Renal cortex interstitium (tissue), 15 donors: ENCODE data around the gene TCP11. TPM values are rescaled to one million over a fixed set of nuclear protein-coding genes. Genes with fewer than 3 reads are reported as not detected.

Experiments used
- DNase-seq, 11 donors: peaks; one replicate each; pipeline ENCODE4 v3.0.0-alpha.2; 2013; ENCODE audit warnings: low read depth in 9 of 11, low spot score in 4 of 11; ENCODE audit errors: extremely low read depth in 1 of 11
- long read RNA-seq, 16 experiments: transcript quantifications; one replicate each; lab custom pipeline, GENCODE V29; 2026
- polyA plus RNA-seq, 3 donors: library from polyadenylated mRNA; unstranded; fragments of 120-200 nt; gene quantifications; one replicate each; pipeline ENCODE4 v1.2.1, GENCODE V29; 2013; ENCODE audit not compliant: insufficient read length in 3 of 3

Gene TCP11
- polyA plus RNA-seq: 1 to 10 TPM; 1.8 to 3.2 (median 2.8) TPM
- long read RNA-seq, donor 1: 0 reads
- long read RNA-seq, donor 2: 0 reads
- long read RNA-seq, donor 3: 0 reads
- long read RNA-seq, donor 4: 0 reads
- long read RNA-seq, donor 5: 0 reads
- long read RNA-seq, donor 6: 0 reads
- long read RNA-seq, donor 7: 0 reads
- long read RNA-seq, donor 8: 0 reads
- long read RNA-seq, donor 9, partial matches to known transcripts: 0 of 1 reads
- long read RNA-seq, donor 9, other reads (novel, unspliced or antisense): 0 of 1 reads
- long read RNA-seq, donor 10: 0 reads
- long read RNA-seq, donor 11: 0 reads
- long read RNA-seq, donor 12: 0 reads
- long read RNA-seq, donor 13: 0 reads
- long read RNA-seq, donor 14: 0 reads
- long read RNA-seq, donor 15, partial matches to known transcripts: 0 of 1 reads
- long read RNA-seq, donor 15, other reads (novel, unspliced or antisense): 0 of 1 reads
- long read RNA-seq, donor 16: 0 reads

DNA sequence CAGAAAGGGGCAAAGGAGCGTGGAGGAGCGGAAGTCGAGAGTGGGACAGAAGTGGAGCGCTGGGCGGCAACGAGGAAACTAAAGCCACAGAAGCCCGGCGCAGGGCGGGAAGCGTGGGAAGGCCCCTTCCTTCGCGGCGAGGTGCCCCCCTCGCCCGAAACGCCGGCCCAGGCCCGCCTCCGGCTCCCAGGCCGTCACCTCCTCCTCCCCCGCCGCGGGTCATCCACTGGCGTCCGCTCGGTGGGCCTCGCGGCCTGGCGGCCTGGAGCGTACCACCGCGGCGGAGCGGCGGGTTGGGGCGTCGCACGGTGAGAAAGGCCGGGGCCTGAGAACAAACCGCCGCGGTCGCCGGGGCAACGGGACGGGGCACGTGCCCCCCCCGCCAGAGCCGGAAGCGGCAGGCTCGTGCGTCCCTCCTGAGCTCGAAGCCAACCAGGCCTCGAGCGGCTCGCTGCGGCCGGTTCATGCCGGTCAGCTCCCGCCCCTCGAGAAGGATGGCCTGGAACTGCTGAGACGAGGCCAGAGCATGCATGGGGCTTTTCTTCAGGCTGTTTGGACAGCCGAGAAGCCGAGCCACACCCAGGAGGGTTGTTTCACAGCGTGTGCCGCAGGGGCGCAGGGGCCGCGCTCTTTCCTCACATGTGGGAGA is at the start of gene TCP11:
TSS of gene TCP11 (minus strand) at position 333 of the 649 bp plus-strand sequence. CDS start 469 bp downstream, outside the sequence.
- peak in 2 of 11 donors; percentile 60 to 62 for DNase-seq

DNA sequence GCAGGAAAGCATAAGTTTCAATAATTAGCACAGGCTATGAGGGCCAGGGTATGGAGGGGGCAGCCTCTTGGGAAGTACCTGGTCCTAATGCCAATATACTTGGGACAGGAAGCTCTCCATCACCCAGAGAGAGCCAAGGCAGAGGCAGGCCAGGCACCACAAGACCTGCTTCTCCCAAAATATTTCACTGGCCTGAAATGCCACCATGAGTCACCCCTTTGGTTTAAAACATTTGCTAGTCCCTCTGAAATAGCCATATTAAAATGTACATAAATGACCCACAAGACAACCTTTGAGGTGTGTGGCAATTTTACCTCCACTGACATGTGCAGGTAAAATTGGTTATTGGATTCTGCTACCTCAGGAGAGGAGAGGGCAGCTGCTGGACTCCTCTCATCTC is 49.2 kb upstream of the TCP11 start:
- DNase-seq: no peak

DNA sequence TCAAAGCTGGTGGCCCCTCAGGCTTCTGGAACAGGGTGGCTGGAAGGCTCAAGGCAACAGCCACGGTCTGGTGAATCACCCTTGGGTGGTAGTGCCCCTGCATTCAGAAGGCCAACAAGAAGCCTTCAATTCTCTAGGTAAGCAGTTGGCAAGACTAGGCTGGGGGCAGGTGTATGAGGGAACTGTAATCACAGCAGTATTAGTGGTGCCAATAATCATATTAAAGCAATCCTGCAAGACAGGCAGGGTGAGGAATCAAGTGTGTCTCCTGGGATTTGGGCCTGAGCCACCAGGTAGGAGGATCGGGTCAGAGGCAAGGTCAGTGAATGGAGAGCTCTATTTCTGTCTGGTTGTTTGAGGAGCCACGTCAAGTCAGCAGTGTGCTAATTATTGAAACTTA is 47.7 kb upstream of the TCP11 start:
- no peak for DNase-seq

DNA sequence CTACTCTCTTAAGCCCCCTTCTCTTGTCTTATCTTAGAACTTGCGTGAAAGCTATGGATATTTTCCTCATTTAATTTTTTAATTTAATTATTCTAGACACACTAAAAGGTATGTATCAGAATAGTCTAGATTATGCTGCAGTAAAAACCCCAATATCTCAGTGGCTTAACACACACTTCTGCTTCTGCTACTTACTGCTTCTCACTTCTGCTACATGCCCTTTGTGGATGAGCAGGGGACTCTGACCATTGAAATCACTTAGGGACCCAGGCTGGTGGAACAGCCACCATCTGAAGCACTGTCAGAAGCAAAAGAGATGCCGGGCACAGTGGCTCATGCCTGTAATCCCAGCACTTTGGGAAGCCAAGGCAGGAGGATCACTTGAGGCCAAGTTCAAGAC is 45.4 kb upstream of the TCP11 start:
- no peak for DNase-seq

DNA sequence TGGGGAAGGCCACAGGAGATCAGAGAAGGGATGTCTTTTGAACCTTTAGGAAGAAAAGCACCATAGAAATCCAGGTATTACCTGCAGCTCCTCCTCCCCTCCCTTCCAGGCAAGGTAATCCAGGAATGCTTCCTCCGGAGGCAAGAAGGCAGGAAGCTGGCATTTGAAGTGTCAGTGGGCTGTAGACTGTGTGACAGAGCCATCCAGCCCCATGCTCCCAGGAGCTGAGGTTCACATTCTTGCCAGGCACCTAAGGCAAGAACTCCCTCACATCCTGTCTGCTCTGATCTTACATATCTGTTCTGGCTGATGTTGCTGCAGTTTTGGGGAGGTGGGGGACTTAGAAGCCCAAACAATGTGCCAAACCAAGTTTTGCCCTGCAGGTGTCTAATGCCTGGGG is 44.8 kb upstream of the TCP11 start:
- no peak for DNase-seq

DNA sequence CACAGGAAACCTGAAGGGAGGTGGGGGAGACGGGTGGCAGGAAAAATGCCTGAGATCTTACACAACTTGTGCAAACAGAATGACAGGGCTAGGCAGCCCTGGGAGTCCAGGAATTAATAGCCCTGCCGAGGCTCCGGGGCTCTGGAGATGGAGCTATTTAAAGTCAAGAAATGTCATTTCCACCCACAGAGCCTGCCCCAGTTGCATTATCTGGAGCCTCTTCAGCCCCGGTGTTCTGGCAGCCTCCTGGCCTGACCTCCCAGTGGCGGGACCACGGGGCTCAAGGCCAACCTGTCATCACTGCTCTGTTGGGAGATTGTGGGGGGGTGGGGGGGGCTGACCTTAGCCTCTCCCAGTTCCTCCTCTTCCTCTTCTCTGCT is 44.2 kb upstream of the TCP11 start:
- DNase-seq: no peak

DNA sequence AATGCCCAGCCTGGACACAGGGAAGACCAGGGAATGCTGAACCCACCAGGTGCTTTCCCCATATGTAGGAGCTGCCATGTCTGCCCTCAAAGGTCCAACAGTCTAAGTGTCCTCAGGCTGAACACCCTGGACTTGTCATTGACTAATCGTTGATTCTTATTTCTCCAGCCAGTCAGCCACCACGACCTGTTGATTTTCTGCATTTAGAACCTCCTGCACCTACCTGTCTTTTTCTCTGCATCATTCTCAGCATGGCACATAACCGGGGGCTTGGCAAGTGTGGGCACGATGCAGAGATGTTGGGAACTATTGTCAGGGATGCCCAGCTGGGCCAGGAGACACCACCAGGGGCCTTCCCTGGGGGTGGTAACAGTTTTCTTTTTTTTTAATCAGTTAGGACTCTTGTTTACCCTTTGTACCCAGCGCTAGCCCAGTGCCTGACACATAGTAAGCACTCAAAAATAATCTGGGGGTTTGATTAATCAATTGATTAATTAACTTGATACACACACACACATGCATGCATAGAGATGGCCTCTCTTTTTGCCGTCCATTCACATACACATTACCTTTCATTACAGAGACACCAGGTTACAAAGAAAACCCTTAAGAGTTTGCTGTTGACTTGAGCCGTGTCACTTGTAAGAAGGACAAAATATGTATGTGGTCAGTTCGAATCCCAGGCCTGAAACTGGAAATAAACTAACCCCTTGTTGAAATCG is 43.6 kb upstream of the TCP11 start:
- no peak for DNase-seq

DNA sequence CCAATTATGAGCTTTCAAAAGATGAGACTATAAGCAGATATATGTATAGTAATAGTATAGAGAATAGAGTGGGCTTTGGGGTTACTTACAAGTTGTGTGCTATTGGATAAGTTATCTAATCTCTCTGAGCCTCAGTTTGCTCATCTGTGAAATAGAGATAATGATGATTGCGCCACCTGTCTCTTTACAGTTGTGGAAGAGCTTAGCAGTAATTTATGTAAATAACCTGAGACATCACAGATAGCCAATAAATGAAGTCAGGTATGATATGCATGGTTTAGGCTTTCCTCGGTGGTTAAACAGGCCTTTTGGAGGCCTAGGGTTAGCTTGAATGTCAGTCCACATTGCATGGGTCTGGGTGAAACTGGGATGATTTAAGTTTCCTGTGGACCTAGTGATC is 42.8 kb upstream of the TCP11 start:
- DNase-seq: no peak

DNA sequence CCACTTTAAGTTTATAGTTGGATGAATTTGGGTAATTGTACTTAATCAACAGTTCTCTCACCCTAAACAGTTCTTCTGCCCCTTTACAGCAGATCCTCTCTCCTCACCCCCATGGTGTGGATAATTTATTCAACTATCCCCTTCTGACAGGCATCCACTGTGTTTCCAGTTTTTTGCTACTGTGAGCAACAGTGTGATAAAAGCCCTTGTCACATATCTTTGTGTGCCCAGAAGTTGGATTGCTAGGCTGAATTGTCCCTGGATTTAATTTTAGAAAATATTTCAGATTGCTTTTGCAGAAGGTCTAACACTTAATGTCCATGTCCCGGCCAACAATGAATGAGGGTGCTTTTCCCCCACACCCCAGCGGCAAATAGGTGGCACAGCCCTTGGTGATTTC is 42.1 kb upstream of the TCP11 start:
- no peak for DNase-seq

DNA sequence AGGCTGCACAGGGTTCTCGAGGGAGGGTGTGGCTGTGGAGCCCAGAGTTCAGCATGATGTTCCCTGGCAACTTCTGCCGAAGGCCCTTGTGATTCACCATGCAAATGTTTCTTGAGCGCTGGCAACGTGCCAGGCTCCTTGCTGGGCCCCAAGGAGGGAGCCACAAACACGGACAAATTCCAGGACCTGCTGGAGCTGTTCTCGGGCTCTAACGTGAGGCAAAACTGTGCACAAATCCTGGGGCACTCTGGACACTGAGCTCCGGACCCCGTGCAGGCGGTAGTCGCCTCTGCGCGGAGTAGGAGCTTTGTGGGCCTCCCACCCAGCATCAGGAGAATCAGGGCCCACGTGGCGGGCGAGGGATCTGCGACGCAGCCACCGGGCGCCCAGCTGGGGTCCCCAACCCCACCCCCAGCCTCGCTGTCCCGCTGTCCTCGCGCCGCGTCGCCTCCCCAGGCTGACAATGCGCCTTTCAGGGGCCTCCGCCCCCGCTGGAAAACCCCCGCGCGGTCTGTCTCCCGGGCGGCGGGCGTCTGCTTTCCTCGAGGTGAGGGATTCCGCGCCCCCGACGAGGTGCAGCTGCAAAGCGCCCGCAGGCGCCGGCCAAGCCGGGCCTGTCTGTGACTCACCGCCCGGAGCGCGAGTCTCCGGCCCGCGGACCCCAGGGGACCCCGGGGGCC is 40.9 kb upstream of the TCP11 start:
- no peak for DNase-seq

DNA sequence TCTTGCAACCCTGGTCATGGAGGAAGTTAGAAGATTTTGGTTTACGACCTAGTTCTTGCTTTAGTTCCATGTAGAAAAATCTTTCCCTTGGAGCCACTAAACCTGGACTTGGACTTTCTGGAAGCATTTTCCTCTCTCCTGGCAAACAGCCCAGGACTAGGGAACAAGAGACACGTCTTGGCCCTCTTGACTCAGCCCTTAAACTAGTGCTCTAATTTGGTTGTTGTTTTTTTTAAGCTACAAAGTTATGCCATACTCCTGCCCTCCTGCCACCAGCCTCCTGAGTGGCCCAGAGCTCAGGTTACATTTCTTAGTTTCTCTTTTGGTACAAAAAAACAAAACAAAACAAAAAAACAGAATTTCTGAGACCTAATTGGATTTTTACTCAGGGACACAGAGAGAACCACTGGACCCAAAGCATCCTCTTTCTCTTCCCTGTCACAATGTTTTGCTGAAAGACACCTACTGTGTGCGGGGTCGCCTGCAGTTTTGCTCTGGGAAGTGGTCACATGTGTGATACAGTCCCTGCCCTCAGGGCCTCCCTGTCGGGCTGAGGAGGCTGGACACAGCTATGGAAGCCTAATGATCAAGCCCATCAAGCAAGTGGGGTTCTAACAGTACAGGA is 40.3 kb upstream of the TCP11 start:
- no peak for DNase-seq

DNA sequence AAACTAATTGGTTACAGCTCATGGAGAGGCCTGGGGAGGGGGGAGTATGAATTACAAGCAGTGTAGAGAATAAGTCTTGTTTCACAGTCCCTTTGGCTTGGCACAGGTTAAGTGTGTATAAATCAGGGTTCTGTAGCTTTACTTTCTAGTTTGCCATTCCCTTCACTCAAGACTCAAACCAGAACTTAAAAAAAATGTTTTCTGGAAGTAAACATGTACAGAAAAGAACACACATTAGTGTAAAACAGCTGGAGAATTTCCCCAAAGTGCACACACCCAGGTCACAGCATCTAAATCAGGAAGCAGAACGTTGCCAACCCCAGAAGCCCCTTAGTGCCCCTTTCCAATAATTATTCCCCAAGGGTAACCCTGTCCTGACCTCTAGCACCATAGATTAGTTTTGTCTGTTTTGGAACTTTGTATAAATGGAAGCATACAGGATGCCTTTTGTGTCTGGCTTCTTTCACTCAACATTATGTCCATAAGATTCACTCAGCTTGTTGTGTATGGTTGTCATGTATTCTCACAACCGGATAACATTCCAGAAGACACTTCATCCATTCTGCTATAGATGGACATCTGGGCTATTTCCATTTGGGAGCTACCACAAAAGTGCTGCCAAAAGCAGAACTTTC is 38.9 kb upstream of the TCP11 start:
- DNase-seq: no peak

DNA sequence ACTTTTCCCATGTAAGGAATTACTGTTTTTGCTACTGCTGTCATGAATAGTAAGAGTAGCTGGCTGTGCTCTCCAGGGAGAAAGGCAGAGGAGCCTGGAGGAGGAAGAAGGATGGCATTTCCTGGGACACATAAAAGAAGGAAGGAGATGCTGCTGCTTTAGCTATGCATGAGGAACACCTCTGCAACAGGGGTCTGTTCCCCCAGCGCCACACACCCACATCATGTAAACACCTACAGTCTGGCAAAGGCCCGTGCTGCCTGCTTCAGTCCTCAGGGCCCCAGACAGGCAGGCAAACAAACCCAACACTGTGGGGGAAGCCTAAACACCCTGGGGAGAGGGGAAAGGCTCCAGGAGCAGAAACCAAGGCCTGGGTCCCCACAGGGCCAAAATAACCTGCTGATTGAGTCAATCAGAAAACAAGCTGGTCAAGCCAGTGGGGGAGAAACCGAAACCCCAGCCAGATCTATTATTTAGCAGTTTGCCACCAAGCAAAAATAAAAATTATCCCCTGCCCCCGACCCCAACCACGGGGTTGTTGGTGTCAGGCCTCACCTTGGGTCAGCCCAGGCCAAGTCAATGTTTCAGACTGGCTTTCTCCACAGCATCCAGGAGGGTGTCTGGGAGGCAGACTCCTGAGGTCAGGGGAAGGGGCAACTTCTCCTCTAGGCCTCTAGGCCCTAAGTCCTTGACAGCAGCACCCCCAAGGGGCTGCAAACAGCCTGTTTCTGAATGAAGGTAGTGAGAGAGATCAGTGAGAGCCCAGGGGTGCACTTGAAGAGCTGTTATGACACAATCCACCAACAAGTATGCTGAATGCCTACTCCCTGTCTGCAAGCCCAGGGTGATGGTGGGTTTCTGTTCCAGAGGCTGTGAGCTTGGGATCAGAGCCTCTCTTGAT is 38.0 kb upstream of the TCP11 start:
- DNase-seq: no peak

DNA sequence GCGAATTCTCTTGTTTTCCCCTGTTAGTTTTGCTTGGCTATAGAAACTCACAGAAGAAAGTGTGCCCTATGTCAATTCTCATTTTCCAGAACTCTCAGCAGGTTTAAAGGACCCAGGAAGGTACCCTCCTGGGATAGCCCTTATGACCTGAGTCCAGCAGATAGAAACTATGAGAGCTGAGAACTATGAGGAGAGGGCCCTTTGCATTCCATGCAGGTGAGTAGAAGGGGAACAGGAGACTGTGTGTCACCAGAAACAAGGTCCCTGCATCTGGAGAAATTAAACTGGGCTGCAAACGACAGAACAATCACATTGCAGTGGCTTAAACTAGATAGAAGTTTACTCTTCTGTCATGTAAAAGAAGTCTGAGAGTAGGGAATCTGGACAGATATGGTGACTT is 36.9 kb upstream of the TCP11 start:
- DNase-seq: no peak

DNA sequence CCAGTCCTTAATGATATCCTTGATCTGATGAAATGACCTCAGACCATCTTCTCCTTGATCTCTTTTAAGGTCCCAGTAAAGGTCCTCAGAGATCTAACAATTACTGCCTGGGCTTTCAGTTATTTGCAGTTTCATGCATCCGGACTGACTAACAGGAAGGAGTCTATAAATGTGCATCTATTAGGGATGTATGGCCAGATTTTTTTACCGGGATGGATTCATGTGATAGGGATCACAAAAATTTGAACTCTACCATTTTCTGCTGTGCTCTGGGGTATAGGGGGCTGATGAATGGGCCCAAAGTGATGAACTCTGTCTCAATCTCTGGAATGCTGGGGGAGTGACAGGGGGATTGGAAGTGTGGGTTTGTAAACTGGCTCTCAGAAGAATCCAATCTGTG is 36.5 kb upstream of the TCP11 start:
- DNase-seq: no peak

DNA sequence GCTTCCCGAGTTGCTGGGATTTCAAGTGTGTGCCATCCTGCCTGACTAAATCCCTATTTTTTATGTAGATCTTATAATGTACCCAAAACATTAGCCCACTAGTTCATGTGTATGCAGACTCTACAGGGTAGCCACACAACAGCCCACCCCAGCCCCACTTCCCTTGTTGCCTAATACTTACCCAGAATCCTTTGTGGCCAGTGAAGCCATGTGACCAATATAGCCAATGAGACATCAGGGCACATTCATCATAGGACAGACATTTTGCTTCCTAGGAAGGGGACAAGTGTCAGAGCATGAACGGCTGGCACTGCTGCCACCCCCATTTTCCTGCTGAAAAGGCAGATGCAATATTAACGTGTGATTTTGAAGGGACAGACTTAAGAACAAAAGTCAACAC is 36.0 kb upstream of the TCP11 start:
- DNase-seq: no peak

DNA sequence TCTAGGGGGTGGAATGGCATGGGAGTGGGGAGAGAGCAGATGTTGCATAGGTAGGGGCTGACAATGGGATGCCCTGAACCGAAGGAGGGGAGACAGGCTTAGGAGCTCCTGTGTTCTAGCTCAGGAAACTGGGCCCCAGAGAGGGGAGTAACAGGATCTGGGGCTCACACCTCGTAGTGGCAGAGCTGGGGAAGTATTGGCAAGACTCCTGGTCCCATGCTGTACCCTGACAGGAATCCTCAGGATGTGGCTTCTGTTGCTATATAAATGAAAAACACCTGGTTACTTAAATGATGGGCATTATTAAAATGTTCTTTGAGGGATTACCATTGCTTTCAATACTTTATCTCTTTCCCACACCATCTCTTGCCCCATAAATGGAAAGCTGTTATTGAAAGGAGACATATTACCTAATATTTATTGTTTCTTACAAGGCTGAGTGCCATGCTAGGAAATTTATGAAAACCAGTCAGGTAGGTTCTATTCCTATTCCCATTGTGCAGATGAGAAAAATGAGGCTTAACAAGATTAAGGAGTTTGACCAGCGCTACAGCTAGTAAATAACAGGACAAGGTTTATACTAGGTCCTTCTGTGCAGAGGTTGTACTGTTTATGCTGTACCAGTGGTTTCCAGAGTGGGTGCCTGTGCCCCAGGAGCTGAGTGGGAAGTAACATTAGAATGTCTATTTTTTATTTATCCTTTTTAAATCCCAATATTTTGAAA is 35.3 kb upstream of the TCP11 start:
- no peak for DNase-seq
